PC-3 (cell line): Measurements from ENCODE around the gene GLI1. TPM values are rescaled to one million over a fixed set of nuclear protein-coding genes. Genes with fewer than 3 reads are reported as not detected.

Experiments
- ATAC-seq: fragments of 200-7000 bp; cut with Tn5 transposase; 2 replicates; pipeline ENCODE4 v1.9.1; 2020; ENCODE audit warnings: mild to moderate bottlenecking, moderate library complexity
- BruUV-seq: library from RNA; stranded (reverse); fragments of 400-500 nt; replicated peaks from 2 replicates; lab custom pipeline; 2021; lab: Mats Ljungman, UMichigan
- CTCF ChIA-PET: fragments of 300-600 bp; sonication (Branson Sonifier 250); formaldehyde crosslinking; loops from one replicate; lab custom pipeline; 2022; ENCODE audit warnings: antibody characterized with exemption; lab: Charles Lee
- POLR2A ChIA-PET: fragments of 300-600 bp; sonication (Branson Sonifier 250); formaldehyde crosslinking; loops from one replicate; lab custom pipeline; 2022; ENCODE audit warnings: antibody characterized with exemption; ENCODE audit not compliant: unreplicated experiment; lab: Charles Lee
- DNase-seq: peaks from one replicate; pipeline ENCODE4 v3.0.0-alpha.2; 2015
- H2AFZ ChIP-seq: fragments of 300-600 bp; sonication (generic); 2 replicates; pipeline ENCODE4 v1.6.0; 2016; ENCODE audit warnings: antibody characterized with exemption, low read length
- H3F3A ChIP-seq: fragments of 300-600 bp; sonication (generic); one replicate; pipeline ENCODE4 v1.6.0; 2017; ENCODE audit warnings: antibody characterized with exemption, low read length, control low read depth, mild to moderate bottlenecking; ENCODE audit not compliant: unreplicated experiment
- H3K27ac ChIP-seq: fragments of 300-600 bp; sonication (generic); 2 replicates; pipeline ENCODE4 v1.5.1; 2016; ENCODE audit warnings: mild to moderate bottlenecking, low read length
- H3K27me3 ChIP-seq: fragments of 300-600 bp; sonication (generic); 2 replicates; pipeline ENCODE4 v1.6.1; 2016; ENCODE audit warnings: low read length, mixed read lengths
- H3K36me3 ChIP-seq: fragments of 300-600 bp; sonication (generic); 2 replicates; pipeline ENCODE4 v1.6.1; 2016; ENCODE audit warnings: low read depth, mixed run types, low read length, mixed read lengths
- H3K4me1 ChIP-seq: fragments of 300-600 bp; sonication (generic); 2 replicates; pipeline ENCODE4 v1.5.1; 2016; ENCODE audit warnings: low read length; ENCODE audit not compliant: insufficient read depth
- H3K4me2 ChIP-seq: fragments of 300-600 bp; sonication (generic); 2 replicates; pipeline ENCODE4 v1.6.0; 2016; ENCODE audit warnings: low read length
- H3K4me3 ChIP-seq: fragments of 300-600 bp; sonication (generic); 2 replicates; pipeline ENCODE4 v1.5.1; 2016; ENCODE audit warnings: mild to moderate bottlenecking, low read length, mixed read lengths
- H3K79me2 ChIP-seq: fragments of 300-600 bp; sonication (generic); 2 replicates; pipeline ENCODE4 v1.6.1; 2017; ENCODE audit warnings: low read length, mixed read lengths
- H3K9ac ChIP-seq: fragments of 300-600 bp; sonication (generic); 2 replicates; pipeline ENCODE4 v1.6.0; 2016; ENCODE audit warnings: mild to moderate bottlenecking, low read length
- H3K9me2 ChIP-seq: fragments of 300-600 bp; sonication (generic); replicated peaks from 2 replicates; pipeline ENCODE4 v1.6.1; 2016; ENCODE audit warnings: mixed run types, low read length, mixed read lengths
- H3K9me3 ChIP-seq: fragments of 300-600 bp; sonication (generic); 2 replicates; pipeline ENCODE4 v1.6.1; 2016; ENCODE audit warnings: low read length, mixed read lengths
- H4K20me1 ChIP-seq: fragments of 300-600 bp; sonication (generic); 2 replicates; pipeline ENCODE4 v1.6.1; 2016; ENCODE audit warnings: low read length, mixed read lengths
- EZH2 ChIP-seq: fragments of 300-600 bp; sonication (generic); IDR thresholded peaks from one replicate; pipeline ENCODE4 v1.6.1; 2017; ENCODE audit warnings: antibody characterized with exemption, mild to moderate bottlenecking, low read length; ENCODE audit not compliant: unreplicated experiment
- EZH2phosphoT487 ChIP-seq: fragments of 300-600 bp; sonication (generic); IDR thresholded peaks from 2 replicates; pipeline ENCODE4 v1.6.1; 2018; ENCODE audit warnings: mild to moderate bottlenecking, antibody characterized with exemption, low read length, borderline replicate concordance
- intact Hi-C: fragments of 100-400 bp; cut with micrococcal nuclease; formaldehyde crosslinking; loops from 2 replicates; pipeline ENCODE4 v1.9.0; 2023
- total RNA-seq: library from RNA; depleted of rRNA; stranded (reverse); fragments of >200 nt; gene quantifications from 2 replicates; pipeline ENCODE4 v1.2.3, GENCODE V29; 2014
- TF ChIP-seq, protein P1 (sequence below): fragments of 300-600 bp; sonication (generic); conservative IDR thresholded peaks from 2 replicates; pipeline ENCODE4 v1.5.1; 2017; ENCODE audit warnings: antibody characterized with exemption, low read depth, mild to moderate bottlenecking, low read length

Gene GLI1
- total RNA-seq, 1 experiment from 2014 or later = 3.0 TPM

DNA sequence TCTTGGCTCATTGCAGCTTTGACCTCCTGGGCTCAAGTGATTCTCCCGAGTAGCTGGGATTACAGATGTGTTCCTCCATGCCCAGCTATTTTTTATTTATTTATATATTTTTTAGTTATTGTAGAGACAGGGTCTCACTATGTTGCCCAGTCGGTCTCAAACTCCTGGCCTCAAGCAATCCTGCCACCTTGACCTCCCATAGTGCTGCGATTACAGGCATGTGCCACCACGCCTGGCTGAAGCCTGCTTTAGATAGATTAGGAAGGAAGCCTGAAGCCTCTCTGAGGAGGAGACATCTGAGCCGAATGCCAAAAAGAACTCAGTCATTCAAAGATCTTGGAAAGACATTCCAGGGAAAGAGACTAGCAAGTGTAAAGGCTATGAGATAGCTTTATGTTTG is 14.8 kb upstream of the GLI1 start:
- ATAC-seq (no peak), DNase-seq (no peak)
- ChIA-PET CTCF (interaction anchor here (0.6 kb wide), 1 partner anchor 168 kb away, joined by 7 read pairs; no protein-coding TSS in a partner anchor), POLR2A (interaction anchor here (0.5 kb wide), 1 partner anchor 316 kb away, joined by 3 read pairs; no protein-coding TSS in a partner anchor)
- no peak overlapping the region for H3K4me3 ChIP-seq
- H3K27me3 ChIP-seq = no peaks in the 10 kb centered on the region
- H3K9ac ChIP-seq = no peak overlapping the region
- H3K79me2 ChIP-seq = no peaks in the 10 kb centered on the region
- H3K9me2 ChIP-seq = no peaks in the 10 kb centered on the region
- H3F3A ChIP-seq = no peaks in the 10 kb centered on the region
- intact Hi-C loops = no loop called here
- no peak overlapping the region for H3K27ac ChIP-seq
- no peaks in the 10 kb centered on the region for H3K9me3 ChIP-seq
- BruUV-seq = no TSS peak
- no peak overlapping the region for H3K4me2 ChIP-seq
- H2AFZ ChIP-seq = no peak overlapping the region
- no peaks in the 10 kb centered on the region for H3K36me3 ChIP-seq
- H3K4me1 ChIP-seq = no peaks in the 10 kb centered on the region
- H4K20me1 ChIP-seq = no peaks in the 10 kb centered on the region
- no peak for TF ChIP-seq EZH2phosphoT487
- TF ChIP-seq EZH2 = no peak
- TF ChIP-seq, protein P1, sequence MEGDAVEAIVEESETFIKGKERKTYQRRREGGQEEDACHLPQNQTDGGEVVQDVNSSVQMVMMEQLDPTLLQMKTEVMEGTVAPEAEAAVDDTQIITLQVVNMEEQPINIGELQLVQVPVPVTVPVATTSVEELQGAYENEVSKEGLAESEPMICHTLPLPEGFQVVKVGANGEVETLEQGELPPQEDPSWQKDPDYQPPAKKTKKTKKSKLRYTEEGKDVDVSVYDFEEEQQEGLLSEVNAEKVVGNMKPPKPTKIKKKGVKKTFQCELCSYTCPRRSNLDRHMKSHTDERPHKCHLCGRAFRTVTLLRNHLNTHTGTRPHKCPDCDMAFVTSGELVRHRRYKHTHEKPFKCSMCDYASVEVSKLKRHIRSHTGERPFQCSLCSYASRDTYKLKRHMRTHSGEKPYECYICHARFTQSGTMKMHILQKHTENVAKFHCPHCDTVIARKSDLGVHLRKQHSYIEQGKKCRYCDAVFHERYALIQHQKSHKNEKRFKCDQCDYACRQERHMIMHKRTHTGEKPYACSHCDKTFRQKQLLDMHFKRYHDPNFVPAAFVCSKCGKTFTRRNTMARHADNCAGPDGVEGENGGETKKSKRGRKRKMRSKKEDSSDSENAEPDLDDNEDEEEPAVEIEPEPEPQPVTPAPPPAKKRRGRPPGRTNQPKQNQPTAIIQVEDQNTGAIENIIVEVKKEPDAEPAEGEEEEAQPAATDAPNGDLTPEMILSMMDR = no peak

DNA sequence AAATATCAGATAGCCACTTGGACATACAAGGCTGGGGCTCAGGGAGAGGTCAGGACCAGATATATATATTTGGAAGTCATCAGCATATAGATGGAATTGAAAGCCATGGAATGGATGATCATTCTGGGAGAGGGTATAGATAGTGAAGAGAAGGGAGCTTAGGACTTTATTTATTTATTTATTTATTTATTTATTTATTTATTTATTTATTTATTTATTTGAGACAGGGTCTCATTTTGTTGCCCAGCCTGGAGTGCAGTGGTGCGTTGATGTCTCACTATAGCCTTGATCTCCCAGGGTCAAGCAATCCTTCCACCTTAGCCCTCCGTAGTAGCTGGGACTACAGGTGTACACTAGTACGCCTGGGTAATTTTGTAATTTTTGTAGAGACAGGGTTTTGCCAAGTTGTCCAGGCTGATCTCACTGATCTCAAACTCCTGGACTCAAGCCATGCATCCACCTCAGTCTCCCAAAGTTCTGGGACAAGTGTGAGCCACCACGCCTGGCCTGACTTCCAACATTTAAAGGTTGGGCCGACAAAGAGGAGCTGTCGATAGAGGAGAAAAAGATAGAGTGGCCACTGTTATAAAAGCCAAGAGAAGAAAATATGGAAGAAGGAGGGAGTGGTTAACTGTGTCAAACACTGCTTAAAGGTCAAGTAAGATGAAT is 13.2 kb upstream of the GLI1 start:
- H2AFZ ChIP-seq = no peak overlapping the region
- no TSS peak for BruUV-seq
- H4K20me1 ChIP-seq = no peaks in the 10 kb centered on the region
- no peaks in the 10 kb centered on the region for H3F3A ChIP-seq
- H3K9me3 ChIP-seq = no peaks in the 10 kb centered on the region
- H3K27me3 ChIP-seq = no peaks in the 10 kb centered on the region
- DNase-seq = no peak
- no peaks in the 10 kb centered on the region for H3K36me3 ChIP-seq
- ATAC-seq = no peak
- POLR2A ChIA-PET = no interaction called here
- no peak overlapping the region for H3K4me2 ChIP-seq
- H3K9me2 ChIP-seq = no peaks in the 10 kb centered on the region
- no peak overlapping the region for H3K9ac ChIP-seq
- peaks cover 4% of the 10 kb centered on the region; the same call in 1 of the 2 replicates for H3K4me1 ChIP-seq
- no peak for TF ChIP-seq EZH2
- CTCF ChIA-PET = no interaction called here
- H3K79me2 ChIP-seq = no peaks in the 10 kb centered on the region
- H3K4me3 ChIP-seq = no peak overlapping the region
- intact Hi-C loops = no loop called here
- H3K27ac ChIP-seq = no peak overlapping the region

DNA sequence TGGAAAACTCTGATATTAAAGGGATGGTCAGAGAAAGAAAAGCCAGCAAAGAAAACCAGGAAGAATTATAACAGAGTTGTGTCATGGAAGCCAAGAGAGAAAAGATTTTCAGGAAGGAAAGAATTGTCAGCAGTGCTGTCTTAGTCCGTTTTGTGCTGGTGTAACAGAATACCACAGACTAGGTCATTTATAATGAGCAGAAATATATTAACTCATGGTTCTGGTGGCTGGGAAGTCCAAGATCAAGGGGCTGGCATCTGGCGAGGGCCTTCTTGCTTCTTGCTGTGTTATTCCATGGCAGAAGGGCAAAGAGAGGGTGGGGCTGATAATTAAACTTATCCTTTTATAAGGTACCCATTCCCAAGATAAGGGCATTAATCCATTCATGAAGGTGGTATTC is 10.9 kb upstream of the GLI1 start:
- Histone ChIP-seq H3K9ac (no peak overlapping the region), H3F3A (no peaks in the 10 kb centered on the region), H4K20me1 (no peaks in the 10 kb centered on the region), H3K4me2 (no peak overlapping the region), H3K27me3 (no peaks in the 10 kb centered on the region), H3K9me2 (no peaks in the 10 kb centered on the region), H3K4me3 (no peak overlapping the region), H3K27ac (no peak overlapping the region), H3K79me2 (no peaks in the 10 kb centered on the region), H3K9me3 (no peaks in the 10 kb centered on the region), H3K36me3 (no peaks in the 10 kb centered on the region), H2AFZ (no peak overlapping the region), H3K4me1 (peaks cover 18% of the 10 kb centered on the region)
- ATAC-seq (no peak), DNase-seq (no peak)
- POLR2A ChIA-PET = no interaction called here
- intact Hi-C loops = no loop called here
- no TSS peak for BruUV-seq
- CTCF ChIA-PET = interaction anchor here (1.5 kb wide), 1 partner anchor 10 kb away, joined by 4 read pairs; no protein-coding TSS in a partner anchor
- TF ChIP-seq, protein P1 = no peak
- TF ChIP-seq EZH2phosphoT487 (no peak), EZH2 (no peak)
